Muscle of leg (tissue), 11 donors: ENCODE data around the gene MKNK2. TPM values are rescaled to one million over a fixed set of nuclear protein-coding genes. Genes with fewer than 3 reads are reported as not detected.
A peak's percentile ranks its signal among the peaks of the same experiment; 100 is the strongest.

Source experiments
- DNase-seq: peaks from one replicate; pipeline ENCODE4 v3.0.0; 2013
- H3K27ac ChIP-seq: one replicate; pipeline ENCODE4 v1.5.1; 2013; ENCODE audit warnings: mild to moderate bottlenecking, low read length, control low read depth
- H3K27me3 ChIP-seq: one replicate; pipeline ENCODE4 v1.6.1; 2013; ENCODE audit warnings: low read length; ENCODE audit not compliant: control insufficient read depth, insufficient read depth
- H3K36me3 ChIP-seq: one replicate; pipeline ENCODE4 v1.6.1; 2013; ENCODE audit warnings: low read length; ENCODE audit not compliant: control insufficient read depth, insufficient read depth
- H3K4me1 ChIP-seq: one replicate; pipeline ENCODE4 v1.6.1; 2013; ENCODE audit warnings: low read length; ENCODE audit not compliant: control insufficient read depth, insufficient read depth
- H3K4me3 ChIP-seq: one replicate; pipeline ENCODE4 v1.5.1; 2013; ENCODE audit warnings: low read length, control low read depth
- H3K9me3 ChIP-seq: replicated peaks from 2 replicates; pipeline ENCODE4 v1.6.1; 2013; ENCODE audit warnings: low read depth, low read length; ENCODE audit not compliant: control insufficient read depth
- WGBS: methylation state at CpG from one replicate; pipeline ENCODE4 v1.1.5; 2013; ENCODE audit warnings: missing lambda C conversion rate; ENCODE audit not compliant: insufficient coverage; 5-methylcytosine and 5-hydroxymethylcytosine counted together
- polyA plus RNA-seq, 8 donors: library from polyadenylated mRNA; unstranded; fragments of 120-200 nt; gene quantifications; one replicate each; pipeline versions ENCODE4 v1.2.1 to v1.2.3, GENCODE V29; 2013; ENCODE audit warnings: inconsistent platforms in 1 of 8, low replicate concordance in 1 of 8; ENCODE audit not compliant: insufficient read length in 8 of 8, insufficient read depth in 1 of 8
- total RNA-seq: library from RNA; stranded (reverse); fragments of 120-200 nt; gene quantifications from one replicate; pipeline ENCODE4 v1.2.4, GENCODE V29; 2013

Gene MKNK2
- total and polyA plus RNA-seq, 9 donors: 56.9 to 115 (median 75.3) TPM

- peaks cover 60% of the 10 kb centered on the region for H3K4me1 ChIP-seq
- DNase-seq: no peak
- H3K27ac ChIP-seq: peak overlapping the region; percentile 96
- WGBS: 58% methylated on average over 12 of the region's 24 CpGs
- H3K36me3 ChIP-seq: no peaks in the 10 kb centered on the region
- H3K9me3 ChIP-seq: no peaks in the 10 kb centered on the region
- H3K4me3 ChIP-seq: peak overlapping the region; percentile 5
- no peaks in the 10 kb centered on the region for H3K27me3 ChIP-seq
Observed at GRCh38 chr19:2059422-2060201, 8.6 kb upstream of the MKNK2 start.

GRCh38 chr19:2058570-2059421 lies 7.8 kb upstream of the MKNK2 start:
- no peaks in the 10 kb centered on the region for H3K9me3 ChIP-seq
- H3K27me3 ChIP-seq: no peaks in the 10 kb centered on the region
- no peaks in the 10 kb centered on the region for H3K36me3 ChIP-seq
- DNase-seq: peak; percentile 8
- H3K4me1 ChIP-seq: peaks cover 52% of the 10 kb centered on the region
- peak overlapping the region; percentile 96 for H3K27ac ChIP-seq
- WGBS: 90% methylated on average over 11 of the region's 27 CpGs
- no peak overlapping the region for H3K4me3 ChIP-seq

GRCh38 chr19:2057484-2058469 lies 6.7 kb upstream of the MKNK2 start:
- peaks cover 48% of the 10 kb centered on the region for H3K4me1 ChIP-seq
- H3K9me3 ChIP-seq: no peaks in the 10 kb centered on the region
- H3K27ac ChIP-seq: peak overlapping the region; percentile 42
- DNase-seq: no peak
- H3K27me3 ChIP-seq: no peaks in the 10 kb centered on the region
- no peaks in the 10 kb centered on the region for H3K36me3 ChIP-seq
- no peak overlapping the region for H3K4me3 ChIP-seq
- WGBS: 83% methylated on average over 23 of the region's 23 CpGs

- no peaks in the 10 kb centered on the region for H3K27me3 ChIP-seq
- 22% methylated on average over 1 of the region's 5 CpGs for WGBS
- no peaks in the 10 kb centered on the region for H3K36me3 ChIP-seq
- peaks cover 43% of the 10 kb centered on the region for H3K4me1 ChIP-seq
- H3K27ac ChIP-seq: peak overlapping the region; percentile 47
- DNase-seq: no peak
- no peaks in the 10 kb centered on the region for H3K9me3 ChIP-seq
- H3K4me3 ChIP-seq: no peak overlapping the region
Observed at GRCh38 chr19:2056837-2057192, 5.8 kb upstream of the MKNK2 start.

- Histone ChIP-seq H3K27me3 (no peaks in the 10 kb centered on the region), H3K27ac (peak overlapping the region; percentile 89), H3K4me3 (peak overlapping the region; percentile 17), H3K4me1 (peaks cover 47% of the 10 kb centered on the region), H3K9me3 (no peaks in the 10 kb centered on the region), H3K36me3 (no peaks in the 10 kb centered on the region)
- DNase-seq: peak; percentile 95
- 17% methylated on average over 14 of the region's 22 CpGs for WGBS
Observed at GRCh38 chr19:2055931-2056836, 5.1 kb upstream of the MKNK2 start.

- Histone ChIP-seq H3K27ac (no peak overlapping the region), H3K27me3 (no peaks in the 10 kb centered on the region), H3K36me3 (no peaks in the 10 kb centered on the region), H3K9me3 (no peaks in the 10 kb centered on the region), H3K4me3 (no peak overlapping the region), H3K4me1 (peaks cover 39% of the 10 kb centered on the region)
- 70% methylated on average over 6 of the region's 8 CpGs for WGBS
- no peak for DNase-seq
Observed at GRCh38 chr19:2054763-2055162, 3.7 kb upstream of the MKNK2 start.

- Histone ChIP-seq H3K27ac (no peak overlapping the region), H3K4me3 (no peak overlapping the region), H3K9me3 (no peaks in the 10 kb centered on the region), H3K27me3 (no peaks in the 10 kb centered on the region), H3K4me1 (peaks cover 41% of the 10 kb centered on the region), H3K36me3 (peaks cover 6% of the 10 kb centered on the region)
- WGBS: 80% methylated on average over 17 of the region's 24 CpGs
- peak; percentile 54 for DNase-seq
Observed at GRCh38 chr19:2053601-2054389, 2.8 kb upstream of the MKNK2 start.

GRCh38 chr19:2051773-2052704 lies 995 bp upstream of the MKNK2 start:
- WGBS: 58% methylated on average over 12 of the region's 18 CpGs
- H3K9me3 ChIP-seq: no peaks in the 10 kb centered on the region
- no peak for DNase-seq

More at GRCh38 chr19:2051773-2052704, 995 bp upstream of the MKNK2 start:
- peaks cover 57% of the 10 kb centered on the region for H3K4me1 ChIP-seq
- H3K27me3 ChIP-seq: no peaks in the 10 kb centered on the region
- H3K4me3 ChIP-seq: no peak overlapping the region
- H3K27ac ChIP-seq: peak overlapping the region; percentile 85
- peaks cover 19% of the 10 kb centered on the region for H3K36me3 ChIP-seq
